ENCODE measurements around the gene MFAP4.

The MFAP4 gene

GRCh38 chr17:19410091-19410490 is 23.1 kb upstream of the MFAP4 start:
- DNase-seq (ENCODE audit: low read depth in 2 of 2) = no peak

GRCh38 chr17:19409509-19409908 is 22.5 kb upstream of the MFAP4 start:
- DNase-seq (ENCODE audit: low read depth in 2 of 2) = peak in 1 of 2 donors; percentile 15

- DNase-seq (ENCODE audit: low read depth in 2 of 2) = no peak
These were observed 22.1 kb upstream of the MFAP4 start for GRCh38 chr17:19409066-19409465.

DNA sequence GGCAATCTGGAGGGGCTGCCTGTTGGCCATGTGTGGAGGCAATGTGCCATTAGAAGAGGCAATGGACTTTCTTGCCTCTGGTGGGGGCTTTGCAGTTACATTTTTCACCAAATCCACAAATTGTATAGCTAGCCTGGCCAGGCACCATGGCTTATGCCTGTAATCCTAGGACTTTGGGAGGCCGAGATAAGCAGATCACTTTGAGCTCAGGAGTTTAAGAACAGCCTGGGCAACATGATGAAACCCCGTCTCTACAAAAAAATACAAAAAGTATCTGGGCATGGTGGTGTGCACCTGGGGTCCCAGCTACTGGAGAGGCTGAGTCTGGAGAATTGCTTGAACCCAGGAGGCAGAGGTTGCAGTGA is 21.3 kb upstream of the MFAP4 start:
- no peak for DNase-seq (ENCODE audit: low read depth in 2 of 2)

DNA sequence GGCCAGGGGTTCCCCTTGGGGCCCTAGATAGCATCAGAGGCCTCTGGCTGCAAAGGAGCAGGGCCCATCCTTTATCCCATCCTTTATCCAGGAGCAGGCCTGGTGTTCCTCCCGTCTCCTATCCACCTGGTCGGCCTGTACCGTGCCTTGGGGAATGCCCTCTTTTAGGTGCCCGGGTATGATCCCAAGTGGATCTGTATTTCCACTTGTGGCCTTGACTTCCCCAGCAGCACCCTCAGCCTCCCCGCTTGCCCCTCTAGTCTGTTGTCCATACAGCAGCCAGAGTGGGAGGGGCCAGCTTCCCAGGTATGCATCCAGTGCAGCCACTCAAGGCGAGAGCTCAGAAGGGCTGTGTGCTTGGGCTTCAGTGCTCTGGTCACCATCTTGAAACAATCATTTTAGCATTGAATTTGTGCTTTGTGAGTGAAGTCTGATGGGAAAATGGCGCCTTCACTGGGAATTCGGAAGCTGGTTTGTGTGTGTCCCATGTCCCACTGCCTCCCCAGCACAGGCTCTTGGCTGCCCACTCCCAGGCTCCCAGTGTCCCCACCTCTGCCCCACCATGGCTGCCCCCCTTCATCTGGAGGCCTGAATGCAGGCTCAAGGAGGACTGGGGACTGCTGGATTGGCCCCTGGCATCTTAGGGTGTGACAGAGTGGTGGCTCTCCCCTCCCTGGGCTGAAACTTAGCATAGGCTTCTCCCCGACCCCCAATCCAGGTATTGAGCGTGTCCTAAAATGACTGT is 20.8 kb upstream of the MFAP4 start:
- no peak for DNase-seq (ENCODE audit: low read depth in 2 of 2)

DNA sequence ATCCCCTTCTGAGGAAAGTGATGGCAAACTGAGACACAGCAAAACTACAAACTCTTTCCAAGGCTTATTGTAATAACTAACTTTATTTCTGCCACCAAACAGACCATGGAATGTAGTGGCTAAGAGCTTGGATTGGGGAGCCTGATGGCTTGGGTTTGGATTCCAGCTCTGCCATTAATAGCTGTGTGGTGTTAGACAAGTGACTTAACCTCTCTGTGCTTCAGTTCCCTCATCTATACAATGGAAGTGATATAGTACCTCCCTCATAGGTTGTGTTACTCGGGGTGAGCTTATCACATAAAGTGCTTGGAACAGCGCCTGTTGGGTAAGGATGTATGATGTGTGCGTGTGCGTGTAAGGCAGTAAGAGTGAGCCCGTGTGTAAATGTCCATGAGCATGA is 18.1 kb upstream of the MFAP4 start:
- no peak for DNase-seq (ENCODE audit: low read depth in 2 of 2)

GRCh38 chr17:19404264-19404663 is 17.3 kb upstream of the MFAP4 start:
- no peak for DNase-seq (ENCODE audit: low read depth in 2 of 2)

DNA sequence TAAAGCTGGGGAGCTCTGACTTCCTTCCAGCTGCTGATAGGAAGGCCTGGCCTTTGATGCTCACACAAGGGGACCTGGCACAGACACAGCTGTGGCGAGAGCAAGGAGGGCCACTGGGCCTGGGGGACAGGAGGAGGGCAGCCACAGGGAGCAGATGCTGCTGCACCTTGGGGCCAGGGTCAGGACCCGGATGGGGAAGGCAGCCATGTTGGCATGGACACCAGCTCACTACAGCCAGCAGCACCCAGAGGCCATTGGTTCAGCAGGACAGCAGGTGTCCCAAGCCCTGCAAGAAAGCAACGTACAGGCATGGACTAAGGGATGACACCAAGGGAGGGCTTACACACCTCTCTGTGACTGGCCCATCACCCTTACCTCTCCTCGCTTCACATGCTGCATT is 16.0 kb upstream of the MFAP4 start:
- DNase-seq (ENCODE audit: low read depth in 2 of 2) = no peak

- DNase-seq (ENCODE audit: low read depth in 2 of 2) = no peak
These were observed 15.2 kb upstream of the MFAP4 start for GRCh38 chr17:19402171-19402570.

GRCh38 chr17:19401321-19402010 is 14.5 kb upstream of the MFAP4 start:
- no peak for DNase-seq (ENCODE audit: low read depth in 2 of 2)

DNA sequence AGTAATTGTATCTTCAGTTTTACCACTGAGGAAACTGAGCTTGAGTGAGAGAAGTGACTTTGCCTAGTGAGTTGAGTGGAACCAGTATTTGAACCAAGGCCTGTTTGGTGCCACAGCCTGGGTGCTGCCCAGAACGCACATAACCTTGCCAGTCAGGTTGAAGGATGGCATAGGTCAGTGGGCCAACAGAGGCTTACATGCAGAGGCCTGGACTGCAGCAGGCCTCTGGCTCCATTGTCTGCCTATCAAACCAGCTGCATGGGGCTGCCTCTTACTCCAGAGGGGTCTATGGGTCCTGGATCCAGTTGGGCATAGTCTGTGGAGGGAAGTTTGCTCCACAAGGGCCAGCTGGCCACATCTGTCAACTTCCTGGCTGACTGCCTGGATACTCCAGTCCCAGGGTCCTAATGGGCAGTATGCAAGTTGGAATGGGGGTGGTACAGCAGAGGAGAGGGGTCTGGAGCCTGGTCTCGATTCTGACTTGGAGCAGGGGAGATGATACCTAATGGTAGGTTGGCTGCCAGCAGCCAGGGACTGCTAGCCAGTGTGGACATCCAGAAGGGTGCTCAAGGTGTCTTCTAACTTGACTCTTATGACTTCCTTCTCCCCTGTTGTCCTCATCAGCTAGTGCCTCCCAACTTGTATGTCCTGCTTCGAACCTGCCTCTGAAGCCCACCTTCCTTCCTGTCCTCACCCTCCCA is 12.9 kb upstream of the MFAP4 start:
- no peak for DNase-seq (ENCODE audit: low read depth in 2 of 2)

- DNase-seq (ENCODE audit: low read depth in 2 of 2) = no peak
These were observed 11.6 kb upstream of the MFAP4 start for GRCh38 chr17:19398301-19399181.

- no peak for DNase-seq (ENCODE audit: low read depth in 2 of 2)
These were observed 10.6 kb upstream of the MFAP4 start for GRCh38 chr17:19397556-19398041.

- no peak for DNase-seq (ENCODE audit: low read depth in 2 of 2)
These were observed 5.3 kb upstream of the MFAP4 start for GRCh38 chr17:19392303-19392702.

GRCh38 chr17:19391432-19391831 is 4.4 kb upstream of the MFAP4 start:
- DNase-seq (ENCODE audit: low read depth in 2 of 2) = no peak

DNA sequence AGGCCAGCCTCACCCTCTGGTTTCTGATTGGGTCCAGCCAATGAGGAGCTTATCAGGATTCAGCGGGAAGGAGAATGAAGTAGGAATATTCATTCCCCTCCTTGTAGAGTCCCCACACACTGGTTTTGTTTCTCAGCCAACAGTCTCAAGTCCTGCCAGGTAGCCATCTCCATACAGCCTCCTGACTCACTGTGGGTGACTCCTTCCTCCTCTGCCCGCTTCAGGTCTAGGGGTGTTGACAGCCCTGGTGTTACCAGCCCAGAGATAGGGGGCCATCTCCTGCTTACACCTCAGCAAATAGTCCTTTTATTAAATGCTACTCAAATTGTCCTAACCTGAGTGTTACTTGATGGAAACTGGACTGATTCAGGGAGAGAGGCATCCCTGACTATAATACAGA is 4.0 kb upstream of the MFAP4 start:
- DNase-seq (ENCODE audit: low read depth in 2 of 2) = no peak

DNA sequence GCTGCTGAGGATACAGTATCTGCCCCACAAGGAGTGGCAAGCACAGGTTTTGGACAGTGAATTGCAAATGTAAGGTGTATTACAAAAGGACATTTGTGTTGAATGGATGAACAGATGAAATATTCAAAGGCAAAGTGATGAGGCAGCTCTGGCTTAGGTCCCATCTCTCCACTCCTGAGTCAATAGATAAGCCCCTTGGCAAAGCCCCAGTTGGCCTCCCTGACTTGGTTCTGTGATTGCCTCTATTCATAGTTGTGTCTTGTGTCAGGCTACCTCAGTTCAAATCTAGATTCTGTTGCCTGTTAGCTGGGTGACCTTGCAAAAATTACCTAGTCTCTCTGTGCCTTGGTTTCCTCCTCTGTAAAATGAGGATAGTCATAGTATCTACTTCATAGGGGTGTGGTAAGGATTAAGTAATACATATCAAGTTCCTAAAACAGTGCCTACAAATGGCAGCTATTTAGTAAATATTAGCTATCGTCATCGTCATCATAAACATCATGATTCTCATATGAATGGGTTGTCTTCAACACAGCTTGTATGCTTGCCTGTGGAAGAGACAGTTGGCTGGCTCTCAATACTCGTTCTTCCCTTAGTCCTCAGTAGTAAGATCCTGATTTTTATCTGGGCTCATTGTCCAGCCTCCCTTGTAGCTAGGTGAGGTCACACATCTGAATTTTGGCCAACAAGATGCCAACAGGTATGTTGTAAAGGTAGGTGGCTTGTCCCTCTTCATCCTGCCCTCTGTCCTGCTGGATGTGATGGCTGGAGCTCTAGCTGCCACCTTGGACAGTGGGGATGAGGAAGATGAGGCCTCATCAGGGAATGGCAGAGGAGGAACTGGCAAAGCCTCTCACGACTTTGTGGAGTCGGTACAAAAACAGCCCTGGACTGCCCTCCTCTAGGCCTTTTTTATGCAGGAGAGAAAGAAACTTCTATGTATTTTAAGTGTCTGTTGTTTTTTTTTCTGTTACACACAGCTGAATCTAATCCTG is 2.1 kb upstream of the MFAP4 start:
- DNase-seq (ENCODE audit: low read depth in 2 of 2) = no peak

GRCh38 chr17:19387921-19388521 is 1.0 kb upstream of the MFAP4 start:
- no peak for DNase-seq (ENCODE audit: low read depth in 2 of 2)

DNA sequence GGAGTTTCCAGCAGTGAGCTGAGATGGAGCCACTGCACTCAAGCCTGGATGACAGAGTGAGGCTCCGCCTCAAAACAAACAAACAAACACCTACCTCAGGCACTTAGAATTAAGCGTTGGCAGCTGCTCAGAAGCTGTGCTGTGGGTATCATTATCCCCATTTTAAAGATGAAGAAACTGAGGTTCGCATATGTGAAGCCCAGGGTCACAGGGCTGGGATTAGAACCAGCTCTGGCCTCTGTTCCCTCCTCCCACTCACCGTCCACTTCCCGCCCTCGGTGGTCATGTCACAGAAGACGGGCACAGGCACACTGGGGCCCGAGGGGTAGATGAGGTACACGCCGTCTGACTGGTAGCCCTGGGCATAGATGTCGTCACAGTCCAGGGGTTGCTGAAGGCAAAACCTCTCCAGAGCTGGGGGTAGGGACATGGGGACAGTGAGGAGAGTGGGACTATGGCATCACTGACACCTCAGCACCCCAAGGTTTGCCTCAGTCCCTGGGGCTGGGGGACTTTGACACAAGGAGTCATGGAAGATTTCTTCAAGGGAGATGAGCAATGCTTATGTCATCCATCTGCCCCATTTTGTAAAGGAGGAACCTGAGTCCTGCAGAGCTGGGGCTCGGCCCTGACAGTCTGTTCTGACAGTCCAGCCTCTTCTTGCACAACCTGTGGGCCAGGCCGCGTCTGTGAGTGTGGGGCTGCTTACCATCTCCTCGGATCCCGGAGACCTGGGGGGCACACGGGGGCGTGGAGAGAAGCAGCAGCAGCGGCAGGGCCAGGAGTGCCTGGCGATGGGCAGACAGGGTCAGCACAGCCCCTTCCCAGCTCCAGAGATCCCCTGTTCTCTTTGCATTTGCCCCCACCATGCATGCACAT is 700 bp downstream of the MFAP4 start:
- no peak for DNase-seq (ENCODE audit: low read depth in 2 of 2)

Data from activated CD4-positive, alpha-beta T cell treated with anti-CD3 and anti-CD28 coated beads for 24 hours (primary cell).